H1 (cell line): ENCODE results near the gene TXNRD3. TPM values are rescaled to one million over a fixed set of nuclear protein-coding genes. Genes with fewer than 3 reads are reported as not detected.

Experiments
- KDM1A ChIP-seq: fragments of 200-600, 300-600 bp; sonication (generic); IDR thresholded peaks from 2 replicates; pipeline ENCODE4 v1.7.1; 2016; ENCODE audit warnings: mild to moderate bottlenecking, low read length, borderline replicate concordance
- RFX5 ChIP-seq: IDR thresholded peaks from 2 replicates; pipeline ENCODE4 v1.6.1; 2011; ENCODE audit warnings: low read depth, low read length, improper control_type of control experiment, borderline replicate concordance
- ZNF274 ChIP-seq: IDR thresholded peaks from 2 replicates; pipeline ENCODE4 v1.7.0; 2012; ENCODE audit warnings: low read length, borderline replicate concordance; ENCODE audit errors: extremely low read depth
- polyA plus RNA-seq, 7 experiments: library from polyadenylated mRNA; depleted of rRNA in 3 of 7; stranded (reverse) in 5 of 7; unstranded in 2 of 7; fragments of >200 nt in 5 of 7; fragments of 200-250 nt in 2 of 7; gene quantifications; 1 replicate in 5 of 7; 2 replicates in 1 of 7; 4 replicates in 1 of 7; pipeline versions ENCODE4 v1.2.1 to v1.2.3, GENCODE V29; 2011 to 2013; ENCODE audit warnings: missing spikeins in 2 of 7, mixed read lengths in 2 of 7
- total RNA-seq: library from RNA; stranded (reverse); fragmentation: NEBNext Ultra II Directional; extraction: Animal tissue kit (Norgen Biotek cat#: 25700); gene quantifications from 2 replicates; pipeline ENCODE4 v1.2.1, GENCODE V29; 2021
- TF ChIP-seq, protein P1 (sequence below): fragments of 300-600 bp; sonication (generic); IDR thresholded peaks from 2 replicates; pipeline ENCODE4 v1.7.1; 2012; ENCODE audit warnings: low read length, moderate library complexity, mild to moderate bottlenecking, inconsistent platforms; ENCODE audit not compliant: insufficient replicate concordance

Gene TXNRD3
- total and polyA plus RNA-seq, 2 of the 8 experiments (the other 6 are each of a cell fraction or from before 2014, with no cell fraction given), result 3.4 to 4.3 TPM

DNA sequence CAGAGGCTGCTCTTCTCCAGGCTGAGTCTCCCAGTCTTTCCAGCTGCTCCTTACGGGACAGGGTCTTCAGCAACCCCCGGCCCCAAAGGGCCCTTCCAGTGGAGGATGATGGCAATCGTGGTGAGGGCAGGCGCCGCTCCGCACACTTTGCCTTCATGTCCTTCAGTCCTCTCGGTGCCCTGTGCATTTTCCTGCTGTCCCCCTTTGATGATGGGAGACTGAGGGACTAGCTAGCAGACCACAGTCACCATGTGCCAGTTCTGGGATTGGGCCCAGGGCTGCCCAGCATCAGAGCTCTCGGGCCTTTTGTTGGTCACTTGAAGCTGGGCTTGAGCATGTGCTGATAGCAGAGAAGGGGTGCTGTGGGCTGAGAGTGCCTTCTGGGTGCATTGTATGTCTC is 8.8 kb upstream of the TXNRD3 start (continued):
- TF ChIP-seq, protein P1, sequence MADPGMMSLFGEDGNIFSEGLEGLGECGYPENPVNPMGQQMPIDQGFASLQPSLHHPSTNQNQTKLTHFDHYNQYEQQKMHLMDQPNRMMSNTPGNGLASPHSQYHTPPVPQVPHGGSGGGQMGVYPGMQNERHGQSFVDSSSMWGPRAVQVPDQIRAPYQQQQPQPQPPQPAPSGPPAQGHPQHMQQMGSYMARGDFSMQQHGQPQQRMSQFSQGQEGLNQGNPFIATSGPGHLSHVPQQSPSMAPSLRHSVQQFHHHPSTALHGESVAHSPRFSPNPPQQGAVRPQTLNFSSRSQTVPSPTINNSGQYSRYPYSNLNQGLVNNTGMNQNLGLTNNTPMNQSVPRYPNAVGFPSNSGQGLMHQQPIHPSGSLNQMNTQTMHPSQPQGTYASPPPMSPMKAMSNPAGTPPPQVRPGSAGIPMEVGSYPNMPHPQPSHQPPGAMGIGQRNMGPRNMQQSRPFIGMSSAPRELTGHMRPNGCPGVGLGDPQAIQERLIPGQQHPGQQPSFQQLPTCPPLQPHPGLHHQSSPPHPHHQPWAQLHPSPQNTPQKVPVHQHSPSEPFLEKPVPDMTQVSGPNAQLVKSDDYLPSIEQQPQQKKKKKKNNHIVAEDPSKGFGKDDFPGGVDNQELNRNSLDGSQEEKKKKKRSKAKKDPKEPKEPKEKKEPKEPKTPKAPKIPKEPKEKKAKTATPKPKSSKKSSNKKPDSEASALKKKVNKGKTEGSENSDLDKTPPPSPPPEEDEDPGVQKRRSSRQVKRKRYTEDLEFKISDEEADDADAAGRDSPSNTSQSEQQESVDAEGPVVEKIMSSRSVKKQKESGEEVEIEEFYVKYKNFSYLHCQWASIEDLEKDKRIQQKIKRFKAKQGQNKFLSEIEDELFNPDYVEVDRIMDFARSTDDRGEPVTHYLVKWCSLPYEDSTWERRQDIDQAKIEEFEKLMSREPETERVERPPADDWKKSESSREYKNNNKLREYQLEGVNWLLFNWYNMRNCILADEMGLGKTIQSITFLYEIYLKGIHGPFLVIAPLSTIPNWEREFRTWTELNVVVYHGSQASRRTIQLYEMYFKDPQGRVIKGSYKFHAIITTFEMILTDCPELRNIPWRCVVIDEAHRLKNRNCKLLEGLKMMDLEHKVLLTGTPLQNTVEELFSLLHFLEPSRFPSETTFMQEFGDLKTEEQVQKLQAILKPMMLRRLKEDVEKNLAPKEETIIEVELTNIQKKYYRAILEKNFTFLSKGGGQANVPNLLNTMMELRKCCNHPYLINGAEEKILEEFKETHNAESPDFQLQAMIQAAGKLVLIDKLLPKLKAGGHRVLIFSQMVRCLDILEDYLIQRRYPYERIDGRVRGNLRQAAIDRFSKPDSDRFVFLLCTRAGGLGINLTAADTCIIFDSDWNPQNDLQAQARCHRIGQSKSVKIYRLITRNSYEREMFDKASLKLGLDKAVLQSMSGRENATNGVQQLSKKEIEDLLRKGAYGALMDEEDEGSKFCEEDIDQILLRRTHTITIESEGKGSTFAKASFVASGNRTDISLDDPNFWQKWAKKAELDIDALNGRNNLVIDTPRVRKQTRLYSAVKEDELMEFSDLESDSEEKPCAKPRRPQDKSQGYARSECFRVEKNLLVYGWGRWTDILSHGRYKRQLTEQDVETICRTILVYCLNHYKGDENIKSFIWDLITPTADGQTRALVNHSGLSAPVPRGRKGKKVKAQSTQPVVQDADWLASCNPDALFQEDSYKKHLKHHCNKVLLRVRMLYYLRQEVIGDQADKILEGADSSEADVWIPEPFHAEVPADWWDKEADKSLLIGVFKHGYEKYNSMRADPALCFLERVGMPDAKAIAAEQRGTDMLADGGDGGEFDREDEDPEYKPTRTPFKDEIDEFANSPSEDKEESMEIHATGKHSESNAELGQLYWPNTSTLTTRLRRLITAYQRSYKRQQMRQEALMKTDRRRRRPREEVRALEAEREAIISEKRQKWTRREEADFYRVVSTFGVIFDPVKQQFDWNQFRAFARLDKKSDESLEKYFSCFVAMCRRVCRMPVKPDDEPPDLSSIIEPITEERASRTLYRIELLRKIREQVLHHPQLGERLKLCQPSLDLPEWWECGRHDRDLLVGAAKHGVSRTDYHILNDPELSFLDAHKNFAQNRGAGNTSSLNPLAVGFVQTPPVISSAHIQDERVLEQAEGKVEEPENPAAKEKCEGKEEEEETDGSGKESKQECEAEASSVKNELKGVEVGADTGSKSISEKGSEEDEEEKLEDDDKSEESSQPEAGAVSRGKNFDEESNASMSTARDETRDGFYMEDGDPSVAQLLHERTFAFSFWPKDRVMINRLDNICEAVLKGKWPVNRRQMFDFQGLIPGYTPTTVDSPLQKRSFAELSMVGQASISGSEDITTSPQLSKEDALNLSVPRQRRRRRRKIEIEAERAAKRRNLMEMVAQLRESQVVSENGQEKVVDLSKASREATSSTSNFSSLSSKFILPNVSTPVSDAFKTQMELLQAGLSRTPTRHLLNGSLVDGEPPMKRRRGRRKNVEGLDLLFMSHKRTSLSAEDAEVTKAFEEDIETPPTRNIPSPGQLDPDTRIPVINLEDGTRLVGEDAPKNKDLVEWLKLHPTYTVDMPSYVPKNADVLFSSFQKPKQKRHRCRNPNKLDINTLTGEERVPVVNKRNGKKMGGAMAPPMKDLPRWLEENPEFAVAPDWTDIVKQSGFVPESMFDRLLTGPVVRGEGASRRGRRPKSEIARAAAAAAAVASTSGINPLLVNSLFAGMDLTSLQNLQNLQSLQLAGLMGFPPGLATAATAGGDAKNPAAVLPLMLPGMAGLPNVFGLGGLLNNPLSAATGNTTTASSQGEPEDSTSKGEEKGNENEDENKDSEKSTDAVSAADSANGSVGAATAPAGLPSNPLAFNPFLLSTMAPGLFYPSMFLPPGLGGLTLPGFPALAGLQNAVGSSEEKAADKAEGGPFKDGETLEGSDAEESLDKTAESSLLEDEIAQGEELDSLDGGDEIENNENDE, result no peak
- TF ChIP-seq RFX5 (no peak), KDM1A (no peak), ZNF274 (no peak)
